Measurements from ENCODE around the gene LILRB5.
"Not testable (repeated sequence)": the region's sequence is repeated elsewhere in the genome, so short reads cannot be mapped to it uniquely, and the experiment has no call there.

The LILRB5 gene

DNA sequence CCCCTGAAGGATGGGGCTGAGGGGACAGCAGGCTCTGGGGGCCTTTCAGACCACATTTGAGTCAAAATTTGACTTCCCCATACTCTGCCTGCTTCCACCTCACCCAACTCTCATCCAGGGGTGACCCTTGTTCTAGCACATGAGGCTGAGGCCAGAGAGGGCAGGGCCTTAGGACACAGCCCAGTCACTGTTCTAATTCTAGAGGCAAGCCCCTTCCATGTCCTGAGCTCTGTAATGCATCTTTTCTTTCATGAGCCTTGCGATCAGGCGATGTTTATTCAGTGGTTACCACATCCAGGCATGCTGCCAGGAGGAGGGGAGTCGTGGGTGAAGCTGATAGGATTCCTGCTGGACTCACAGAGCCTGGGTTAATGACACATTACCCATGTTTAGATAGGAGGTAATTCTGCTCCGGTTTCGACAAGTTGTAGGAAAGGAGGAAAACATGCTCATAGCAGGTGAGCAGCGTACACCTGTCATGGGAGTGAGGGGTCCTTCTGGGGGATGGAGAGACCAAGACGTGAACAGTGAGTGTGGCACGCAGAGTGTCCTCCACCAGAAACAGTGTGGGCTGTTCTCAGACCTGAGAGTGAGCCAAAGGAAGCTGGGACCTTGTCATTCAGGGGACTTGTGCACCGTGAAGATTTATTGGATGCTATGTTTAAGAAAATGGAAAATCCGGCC lies 47.1 kb downstream of the LILRB5 start:
- DNase-seq: peak; percentile 81

DNA sequence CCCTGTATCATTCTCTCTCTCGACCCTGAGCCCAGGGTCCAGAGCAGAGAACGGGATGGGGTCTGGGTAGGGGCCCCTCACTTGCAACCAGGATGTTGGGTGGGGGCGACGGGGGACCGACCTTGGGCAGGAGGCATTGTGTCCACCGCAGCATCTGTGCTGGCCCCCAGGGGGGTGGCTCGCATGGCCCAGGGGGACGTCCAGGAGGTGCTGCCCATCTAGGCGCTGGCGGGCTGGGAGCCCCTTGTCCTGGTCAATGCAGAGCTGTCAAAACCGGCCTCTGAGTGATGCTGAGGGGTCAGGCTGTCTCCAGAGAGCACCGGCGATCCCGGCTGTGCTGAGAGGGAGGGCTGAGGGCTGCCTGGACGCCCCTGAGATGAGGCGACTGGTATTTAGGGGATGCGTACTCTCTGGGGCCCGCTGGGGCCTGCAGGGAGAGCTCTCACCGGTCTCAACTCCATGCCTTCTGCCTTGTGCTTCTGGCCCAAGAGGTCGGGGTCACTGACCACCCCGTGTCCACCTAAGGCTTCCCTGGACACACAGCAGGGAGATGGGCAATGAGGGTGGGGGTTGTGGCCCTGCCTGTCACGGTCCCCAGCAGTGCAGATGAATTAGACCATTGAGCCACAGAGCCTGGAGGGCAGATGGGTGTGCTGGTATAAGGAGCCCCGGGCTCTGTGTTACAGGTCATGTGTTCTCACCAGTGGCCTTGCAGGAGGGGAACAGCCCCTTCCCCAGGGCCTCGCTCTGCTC lies 47.8 kb downstream of the LILRB5 start:
- peak; percentile 24 for DNase-seq

DNA sequence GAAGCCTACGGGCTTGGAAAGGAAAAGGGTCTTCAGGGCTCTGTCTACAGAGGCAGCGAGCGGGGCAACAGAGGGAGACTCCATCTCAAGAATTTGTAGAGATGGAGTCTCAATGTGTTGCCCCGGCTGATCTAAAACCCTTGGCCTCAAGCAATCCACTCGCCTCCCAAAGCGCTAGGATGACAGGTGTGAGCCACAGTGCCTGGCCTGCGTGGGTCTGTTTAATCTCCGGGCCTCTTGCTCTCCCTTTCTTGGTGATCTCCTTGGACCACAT lies 48.4 kb downstream of the LILRB5 start:
- peak; percentile 25 for DNase-seq

DNA sequence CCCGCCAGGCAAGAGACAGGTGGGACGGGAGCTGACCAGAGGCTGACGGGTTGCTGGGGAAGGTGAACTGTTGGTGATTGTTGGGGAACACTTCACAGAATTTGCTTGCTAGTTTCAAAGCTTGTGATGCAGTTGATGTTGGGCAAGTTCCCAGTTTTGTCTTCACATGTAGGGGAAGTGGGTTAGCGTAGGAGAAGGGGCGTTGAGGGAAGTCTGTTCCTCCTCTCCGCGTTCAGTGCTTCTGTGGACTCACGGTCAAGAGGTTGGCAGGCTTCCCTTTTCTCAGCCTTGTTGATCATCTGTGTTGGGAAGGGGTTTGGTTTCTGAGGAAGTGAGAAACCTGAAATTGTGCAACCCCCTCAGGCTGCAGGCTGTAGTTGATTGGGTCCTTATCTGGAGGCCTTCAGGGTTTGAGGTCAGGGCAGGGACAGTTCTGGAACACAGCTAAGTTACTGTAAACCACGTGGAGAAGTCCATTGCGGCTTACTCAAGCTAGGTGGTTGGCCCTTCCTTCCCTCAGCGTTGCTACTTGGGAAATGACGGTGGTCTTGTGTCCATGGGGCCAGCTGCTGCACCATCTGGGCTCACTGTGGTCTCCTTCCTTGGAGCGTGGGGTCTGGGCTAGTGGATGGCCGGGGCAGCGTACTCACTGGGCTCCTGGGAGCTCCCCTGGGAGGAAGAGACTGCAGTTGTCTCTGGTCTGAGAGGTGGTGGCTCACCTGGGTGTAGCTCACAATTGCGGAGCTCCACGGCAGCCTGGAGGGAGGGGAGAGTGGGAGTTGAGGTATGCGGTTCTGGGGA lies 48.9 kb downstream of the LILRB5 start:
- DNase-seq: peak; percentile 29

DNA sequence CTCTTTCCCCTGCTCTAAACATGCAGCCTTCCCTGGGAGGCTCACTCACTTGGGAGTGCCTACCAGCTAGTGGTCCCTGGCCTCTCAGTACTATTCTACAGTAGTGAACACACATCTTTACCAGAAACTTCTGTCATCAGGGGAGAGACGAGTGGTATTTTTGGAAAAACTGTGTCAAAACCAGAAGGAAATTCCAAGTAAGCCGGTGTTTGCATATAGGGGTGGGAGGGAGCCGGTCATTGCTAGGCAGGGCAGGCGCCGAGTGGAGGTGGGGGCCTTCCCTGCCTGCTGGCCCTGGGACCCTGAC lies 49.4 kb downstream of the LILRB5 start:
- DNase-seq: no peak

DNA sequence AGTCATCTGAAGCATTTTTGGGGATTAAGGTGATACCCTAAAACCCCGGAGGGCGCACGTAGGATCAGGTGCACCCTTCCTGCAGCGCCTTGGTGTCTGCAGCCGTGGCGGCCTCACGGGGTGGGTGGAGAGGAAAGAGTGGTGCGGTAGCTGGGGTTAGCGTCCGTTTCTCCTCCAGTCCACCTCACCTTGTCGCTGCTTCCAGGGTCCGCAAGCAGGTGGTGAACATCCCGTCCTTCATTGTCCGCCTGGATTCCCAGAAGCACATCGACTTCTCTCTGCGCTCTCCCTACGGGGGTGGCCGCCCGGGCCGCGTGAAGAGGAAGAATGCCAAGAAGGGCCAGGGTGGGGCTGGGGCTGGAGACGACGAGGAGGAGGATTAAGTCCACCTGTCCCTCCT lies 49.9 kb downstream of the LILRB5 start:
- DNase-seq: not testable (repeated sequence)

DNA sequence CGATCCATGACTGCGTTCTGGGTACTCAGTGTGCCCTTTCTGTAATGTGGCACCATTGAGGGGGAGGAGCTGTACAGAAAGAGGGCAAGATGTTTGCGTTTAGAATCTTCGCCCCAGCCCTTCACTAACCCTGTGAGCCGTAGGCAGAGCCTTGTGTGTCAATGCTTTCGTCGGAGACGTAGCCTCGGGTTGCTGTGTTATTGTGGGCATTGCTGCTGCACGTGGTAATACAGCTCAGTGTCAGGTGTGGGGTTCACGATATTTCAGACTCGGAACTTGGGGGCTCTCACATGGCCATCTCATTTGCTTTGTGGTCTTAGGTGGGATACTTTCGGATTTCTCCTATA lies 50.3 kb downstream of the LILRB5 start:
- no peak for DNase-seq

DNA sequence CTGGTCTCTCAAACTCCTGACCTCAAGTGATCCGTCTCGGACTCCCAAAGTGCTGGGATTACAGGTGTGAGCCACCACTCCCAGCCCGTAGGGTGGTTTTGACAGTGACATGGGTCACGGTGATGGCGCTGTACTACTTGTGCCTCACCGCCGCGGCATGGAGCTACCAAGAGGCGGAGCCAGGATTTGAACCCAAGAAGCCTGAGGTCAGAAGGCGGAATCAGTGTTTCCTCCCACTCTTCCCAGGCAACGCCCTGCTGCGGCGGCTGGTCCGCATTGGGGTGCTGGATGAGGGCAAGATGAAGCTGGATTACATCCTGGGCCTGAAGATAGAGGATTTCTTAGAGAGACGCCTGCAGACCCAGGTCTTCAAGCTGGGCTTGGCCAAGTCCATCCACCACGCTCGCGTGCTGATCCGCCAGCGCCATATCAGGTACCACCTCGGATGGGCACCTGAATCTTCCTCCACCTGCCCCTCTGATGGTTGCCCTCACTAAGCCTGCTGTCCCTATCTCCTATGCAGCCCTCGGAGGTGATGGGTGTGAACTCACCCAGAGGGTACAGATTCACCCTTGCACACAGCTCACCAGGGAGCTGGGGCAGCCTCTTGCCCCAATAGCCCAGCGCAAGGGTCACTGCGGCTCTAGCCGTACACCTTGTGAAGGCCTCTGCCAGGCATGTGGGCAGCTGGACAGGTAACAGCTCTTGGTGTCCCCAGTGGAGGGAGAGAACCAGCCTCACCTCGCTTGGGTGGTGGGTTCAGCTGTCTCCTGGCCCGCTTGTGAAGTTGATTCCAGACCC lies 50.8 kb downstream of the LILRB5 start:
- DNase-seq: no peak

DNA sequence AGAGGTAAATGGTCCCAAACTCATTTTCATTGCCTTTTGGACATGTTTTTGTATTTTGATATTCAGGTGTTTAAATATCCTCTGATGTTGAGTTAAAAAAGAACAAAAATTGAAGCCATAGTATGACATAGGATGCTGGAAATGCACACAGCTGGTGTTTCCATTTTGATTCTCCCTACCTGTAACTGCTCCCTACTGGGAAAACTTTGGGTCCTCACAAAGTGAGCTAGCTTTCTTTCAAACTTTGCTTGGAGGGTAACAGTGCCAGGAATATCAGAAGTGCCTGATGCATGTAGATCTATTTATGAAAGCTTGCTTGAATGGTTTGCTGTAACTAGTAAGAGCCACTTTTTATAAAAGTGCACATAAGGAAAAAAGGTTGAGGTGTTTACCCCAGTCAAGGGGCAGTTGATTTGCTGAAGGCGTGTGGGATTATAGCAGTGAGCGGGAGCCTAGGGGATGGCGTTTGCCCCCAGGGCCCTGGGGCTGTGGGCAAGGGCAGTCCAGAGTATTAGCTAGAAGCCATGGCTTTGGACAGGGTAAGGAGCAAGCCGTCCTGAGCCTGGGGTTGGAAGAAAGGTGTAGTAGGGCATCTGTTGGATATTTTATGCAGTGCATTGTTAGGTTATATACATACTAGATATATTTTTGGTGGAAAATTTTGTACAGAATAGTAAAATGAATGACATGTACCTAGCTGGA lies 52.2 kb downstream of the LILRB5 start:
- no peak for DNase-seq

DNA sequence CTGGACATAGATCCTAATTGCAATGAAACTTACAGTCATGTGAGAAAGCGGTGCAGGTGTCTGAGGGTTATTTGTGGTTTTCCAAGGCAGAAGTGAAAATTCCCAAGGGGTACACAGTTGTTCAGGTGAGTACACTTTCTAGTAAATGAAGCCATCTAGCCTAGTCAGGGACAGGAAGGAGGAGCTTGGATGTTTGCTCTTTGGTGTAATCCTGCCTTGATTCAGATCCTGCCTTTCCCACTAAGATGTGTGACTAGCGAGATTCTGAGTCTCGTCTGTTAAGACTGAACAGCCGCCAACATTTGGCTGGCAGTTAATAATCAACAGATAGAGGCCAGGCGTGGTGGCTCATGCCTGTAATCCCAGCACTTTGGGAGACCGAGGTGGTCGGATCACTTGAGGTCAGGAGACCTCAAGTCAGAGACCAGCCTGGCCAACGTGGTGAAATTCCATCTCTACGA lies 53.9 kb downstream of the LILRB5 start:
- DNase-seq: no peak

DNA sequence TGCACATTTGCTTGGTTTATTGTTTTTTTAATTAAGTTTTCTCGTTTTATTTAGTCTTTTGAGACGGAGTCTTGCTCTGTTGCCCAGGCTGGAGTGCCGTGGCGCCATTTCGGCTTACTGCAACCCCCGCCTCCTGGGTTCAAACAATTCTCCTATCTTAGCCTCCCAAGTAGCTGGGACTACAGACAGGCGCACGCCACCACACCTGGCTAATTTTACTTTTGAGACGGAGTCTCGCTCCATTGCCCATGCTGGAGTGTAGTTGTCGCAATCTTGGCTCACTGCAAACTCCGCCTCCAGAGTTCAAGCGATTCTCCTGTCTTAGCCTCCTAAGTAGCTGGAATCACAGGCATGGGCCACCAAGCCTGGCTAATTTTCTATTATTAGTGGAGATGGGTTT lies 55.1 kb downstream of the LILRB5 start:
- no peak for DNase-seq

DNA sequence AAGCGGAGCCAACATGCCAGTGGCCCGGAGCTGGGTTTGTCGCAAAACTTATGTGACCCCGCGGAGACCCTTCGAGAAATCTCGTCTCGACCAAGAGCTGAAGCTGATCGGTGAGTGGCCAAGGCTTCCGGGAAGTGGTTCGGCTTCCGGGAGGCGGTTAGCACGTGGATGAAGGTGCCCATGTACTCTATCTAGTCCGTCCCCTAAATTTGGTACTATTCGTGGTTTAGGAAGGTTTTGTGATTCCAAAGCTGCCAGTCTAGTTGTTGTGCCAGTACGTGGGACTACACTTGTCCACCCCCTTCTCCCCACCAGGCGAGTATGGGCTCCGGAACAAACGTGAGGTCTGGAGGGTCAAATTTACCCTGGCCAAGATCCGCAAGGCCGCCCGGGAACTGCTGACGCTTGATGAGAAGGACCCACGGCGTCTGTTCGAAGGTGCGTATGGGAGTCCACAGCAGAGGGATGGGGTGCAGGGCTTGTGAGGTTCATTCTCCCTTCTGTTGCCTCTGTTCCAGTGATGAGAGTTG lies 55.8 kb downstream of the LILRB5 start:
- DNase-seq: no peak

All from eye (tissue), 1 donor.